BJ (cell line): ENCODE measurements around the gene NXPH3. TPM values are rescaled to one million over a fixed set of nuclear protein-coding genes. Genes with fewer than 3 reads are reported as not detected.

Experiments used
- CTCF ChIA-PET: fragments of 350-600 bp; formaldehyde crosslinking; extraction: SDS; loops from one replicate; lab custom pipeline; 2021; ENCODE audit warnings: antibody characterized with exemption, inconsistent platforms; lab: Yijun Ruan, JAX
- POLR2A ChIA-PET: fragments of 300-600 bp; sonication (Branson Sonifier 250); formaldehyde crosslinking; extraction: SDS; loops from one replicate; lab custom pipeline; 2021; ENCODE audit warnings: antibody characterized with exemption; lab: Charles Lee
- DNase-seq: peaks from one replicate; pipeline ENCODE4 v3.0.0-alpha.2; 2011; ENCODE audit warnings: low read depth
- H3K27me3 ChIP-seq: 2 replicates; pipeline ENCODE4 v1.6.0; 2011; ENCODE audit warnings: low read length; ENCODE audit not compliant: control insufficient read depth, insufficient read depth
- H3K36me3 ChIP-seq: 2 replicates; pipeline ENCODE4 v1.5.1; 2011; ENCODE audit warnings: low read length; ENCODE audit not compliant: control insufficient read depth, insufficient read depth
- H3K4me3 ChIP-seq: 2 replicates; pipeline ENCODE4 v1.5.1; 2011; ENCODE audit warnings: low read depth, mild to moderate bottlenecking, control low read depth, low read length
- CTCF ChIP-seq: IDR thresholded peaks from 2 replicates; pipeline ENCODE4 v1.5.1; 2011; ENCODE audit warnings: low read depth, mild to moderate bottlenecking, control low read depth, inconsistent platforms, low read length, moderate library complexity; ENCODE audit not compliant: insufficient read depth
- polyA plus RNA-seq: library from polyadenylated mRNA; depleted of rRNA; stranded (reverse); fragments of >200 nt; gene quantifications from 2 replicates; pipeline ENCODE4 v1.2.3, GENCODE V29; 2011

NXPH3 gene
- polyA plus RNA-seq, 1 experiment: 9.3 TPM

DNA sequence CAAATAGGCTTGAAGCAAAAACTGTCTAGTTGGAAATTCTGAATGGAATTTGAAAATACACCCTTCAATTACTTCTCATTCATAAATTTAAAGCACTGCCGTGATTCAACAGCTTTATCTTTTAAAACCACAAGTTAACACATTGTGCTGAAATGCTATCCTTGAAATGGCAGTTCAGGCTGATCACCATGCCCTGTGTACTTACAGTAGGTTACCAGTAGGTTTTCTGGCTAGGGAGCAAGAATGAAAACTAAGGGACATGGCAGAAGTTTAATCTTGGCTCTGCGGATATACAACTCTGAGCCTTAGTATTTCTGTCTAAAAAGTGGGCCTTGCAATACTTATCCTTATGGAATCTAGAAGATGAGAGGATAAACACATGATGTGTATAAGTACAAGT lies 28.0 kb downstream of the NXPH3 start:
- TF ChIP-seq CTCF: no peak
- CTCF ChIA-PET: interaction anchor here (1.0 to 3.3 kb wide), 3 partner anchors 14 to 92 kb away, joined by 3 to 12 read pairs (median 4); no protein-coding TSS in a partner anchor
- no peak for DNase-seq

GRCh38 chr17:49604314-49604869 lies 28.7 kb downstream of the NXPH3 start:
- ChIA-PET POLR2A (no interaction called here), CTCF (no interaction called here)

More for the DNA sequence above, 28.0 kb downstream of the NXPH3 start:
- POLR2A ChIA-PET: no interaction called here
- Histone ChIP-seq H3K36me3 (peaks cover 6% of the 10 kb centered on the region; the same call in 1 of the 2 replicates), H3K27me3 (no peaks in the 10 kb centered on the region), H3K4me3 (no peak overlapping the region)

GRCh38 chr17:49610883-49611584 lies 35.4 kb downstream of the NXPH3 start:
- DNase-seq: no peak
- CTCF ChIA-PET: interaction anchor here (0.9 kb wide), 1 partner anchor 41 kb away, joined by 3 read pairs; no protein-coding TSS in a partner anchor
- H3K36me3 ChIP-seq: peaks cover 12% of the 10 kb centered on the region
- H3K27me3 ChIP-seq: no peaks in the 10 kb centered on the region
- no peak overlapping the region for H3K4me3 ChIP-seq
- POLR2A ChIA-PET: no interaction called here
- TF ChIP-seq CTCF: no peak

More at GRCh38 chr17:49604314-49604869, 28.7 kb downstream of the NXPH3 start:
- no peak for TF ChIP-seq CTCF
- DNase-seq: no peak
- Histone ChIP-seq H3K36me3 (peaks cover 7% of the 10 kb centered on the region; the same call in 1 of the 2 replicates), H3K4me3 (no peak overlapping the region), H3K27me3 (no peaks in the 10 kb centered on the region)

- ChIA-PET CTCF (interaction anchor here (0.8 to 1.4 kb wide), 4 partner anchors 9 to 43 kb away, joined by 3 to 4 read pairs (median 4); partner anchors contain the start of gene NXPH3), POLR2A (no interaction called here)
- Histone ChIP-seq H3K27me3 (no peaks in the 10 kb centered on the region), H3K4me3 (no peak overlapping the region), H3K36me3 (peaks cover 10% of the 10 kb centered on the region)
- DNase-seq: no peak
- TF ChIP-seq CTCF: no peak
Observed at GRCh38 chr17:49612726-49613125, 37.1 kb downstream of the NXPH3 start.

GRCh38 chr17:49613182-49613800 lies 37.6 kb downstream of the NXPH3 start:
- POLR2A ChIA-PET: no interaction called here

More at GRCh38 chr17:49613182-49613800, 37.6 kb downstream of the NXPH3 start:
- TF ChIP-seq CTCF: no peak
- no peak overlapping the region for H3K4me3 ChIP-seq
- H3K36me3 ChIP-seq: peaks cover 10% of the 10 kb centered on the region
- no peaks in the 10 kb centered on the region for H3K27me3 ChIP-seq
- CTCF ChIA-PET: interaction anchor here (1.1 to 2.9 kb wide), 4 partner anchors 8 to 43 kb away, joined by 3 to 8 read pairs (median 4); no protein-coding TSS in a partner anchor
- DNase-seq: no peak
